HEK293 (cell line): ENCODE measurements around the gene CACNA1G.

Source experiments
- CTCF ChIP-seq: fragments of 450-650 bp; formaldehyde crosslinking; IDR thresholded peaks from 2 replicates; pipeline ENCODE4 v1.5.1; 2016; ENCODE audit warnings: missing biosample characterization, missing genetic modification characterization
- HOXD13 ChIP-seq: sonication (generic); formaldehyde crosslinking; IDR thresholded peaks from 2 replicates; pipeline ENCODE4 v1.8.0; 2022; ENCODE audit warnings: missing genetic modification reagents, borderline replicate concordance
- ZNF133 ChIP-seq: fragments of 450-650 bp; formaldehyde crosslinking; IDR thresholded peaks from 2 replicates; pipeline ENCODE4 v1.5.1; 2016; ENCODE audit warnings: missing biosample characterization, missing genetic modification characterization
- ZNF18 ChIP-seq: fragments of 450-650 bp; formaldehyde crosslinking; IDR thresholded peaks from 2 replicates; pipeline ENCODE4 v1.5.1; 2016; ENCODE audit warnings: missing biosample characterization, missing genetic modification characterization
- ZNF184 ChIP-seq: fragments of 450-650 bp; IDR thresholded peaks from 2 replicates; pipeline ENCODE4 v1.5.1; 2018; ENCODE audit warnings: missing biosample characterization, mild to moderate bottlenecking, missing genetic modification characterization
- ZNF354C ChIP-seq: fragments of 450-650 bp; formaldehyde crosslinking; IDR thresholded peaks from 2 replicates; pipeline ENCODE4 v1.5.1; 2016; ENCODE audit warnings: missing biosample characterization, missing genetic modification characterization, low read depth, borderline replicate concordance
- ZNF473 ChIP-seq: fragments of 450-650 bp; formaldehyde crosslinking; IDR thresholded peaks from 2 replicates; pipeline ENCODE4 v1.5.1; 2017; ENCODE audit warnings: missing biosample characterization, missing genetic modification characterization
- ZNF548 ChIP-seq: fragments of 450-650 bp; formaldehyde crosslinking; IDR thresholded peaks from 2 replicates; pipeline ENCODE4 v1.5.1; 2016; ENCODE audit warnings: missing biosample characterization, missing genetic modification characterization
- ZNF596 ChIP-seq: fragments of 450-650 bp; IDR thresholded peaks from 2 replicates; pipeline ENCODE4 v1.5.0; 2018; ENCODE audit warnings: missing biosample characterization, mild to moderate bottlenecking, missing genetic modification characterization, moderate library complexity
- ZNF677 ChIP-seq: fragments of 450-650 bp; IDR thresholded peaks from 2 replicates; pipeline ENCODE4 v1.5.0; 2018; ENCODE audit warnings: missing biosample characterization, mild to moderate bottlenecking, missing genetic modification characterization, moderate library complexity
- TF ChIP-seq, protein P1 (sequence below): fragments of 450-650 bp; formaldehyde crosslinking; IDR thresholded peaks from 2 replicates; pipeline ENCODE4 v1.5.1; 2016; ENCODE audit warnings: missing biosample characterization, missing genetic modification characterization
- TF ChIP-seq, protein P2 (sequence below): fragments of 450-650 bp; formaldehyde crosslinking; IDR thresholded peaks from 2 replicates; pipeline ENCODE4 v1.5.1; 2016; ENCODE audit warnings: missing biosample characterization, missing genetic modification characterization

DNA sequence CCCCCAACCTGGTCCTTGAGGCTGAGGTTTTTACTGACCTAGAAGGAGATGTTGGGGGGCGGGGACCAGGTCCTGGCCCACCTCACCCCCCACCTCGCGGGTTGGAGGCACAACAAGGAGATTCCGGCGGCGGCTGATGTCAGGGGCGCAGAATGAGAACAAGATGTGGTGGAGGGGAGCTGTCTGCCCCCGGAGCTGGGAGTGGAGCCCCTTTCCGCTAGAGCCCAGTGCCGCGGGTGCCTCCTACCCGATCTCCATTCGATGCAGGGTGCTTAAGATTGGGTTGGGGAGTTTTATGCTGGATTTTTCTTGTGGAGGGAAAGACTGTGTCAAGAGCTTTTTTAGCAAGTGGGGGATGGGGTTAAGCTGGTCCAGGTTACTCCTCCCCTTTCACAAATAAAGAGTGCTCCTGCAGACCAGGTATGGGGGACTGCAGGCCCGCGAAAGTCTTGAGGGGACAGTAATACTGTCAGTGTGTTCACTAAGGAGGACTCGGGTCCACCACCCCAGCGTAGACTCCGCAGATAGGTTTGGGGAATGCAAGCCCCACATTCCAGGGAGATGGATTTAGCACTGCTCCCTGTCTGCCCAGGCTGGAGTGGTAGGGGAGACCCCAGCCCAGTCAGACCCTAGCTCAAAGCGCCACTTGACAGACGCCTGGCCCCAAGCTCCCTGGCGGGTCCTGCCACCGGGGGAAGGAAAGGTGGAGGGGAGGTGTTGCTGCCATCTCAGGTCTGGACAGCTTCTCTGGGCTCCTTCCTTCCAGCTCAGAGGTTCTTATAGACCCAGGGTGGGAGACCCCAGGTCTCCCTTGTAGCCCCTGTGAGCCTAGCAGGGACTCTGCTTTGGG, 2.0 kb downstream of the CACNA1G start:
- TF ChIP-seq ZNF354C (tag by site-specific recombination) (no peak), ZNF548 (tag by site-specific recombination) (no peak), CTCF (tag by site-specific recombination) (no peak), ZNF133 (no peak), ZNF677 (tag by site-specific recombination) (no peak), ZNF473 (tag by site-specific recombination) (no peak), ZNF184 (tag by site-specific recombination) (no peak), ZNF596 (no peak), ZNF18 (no peak), HOXD13 (CRISPR knock-in tag) (no peak)
- TF ChIP-seq, protein P1, sequence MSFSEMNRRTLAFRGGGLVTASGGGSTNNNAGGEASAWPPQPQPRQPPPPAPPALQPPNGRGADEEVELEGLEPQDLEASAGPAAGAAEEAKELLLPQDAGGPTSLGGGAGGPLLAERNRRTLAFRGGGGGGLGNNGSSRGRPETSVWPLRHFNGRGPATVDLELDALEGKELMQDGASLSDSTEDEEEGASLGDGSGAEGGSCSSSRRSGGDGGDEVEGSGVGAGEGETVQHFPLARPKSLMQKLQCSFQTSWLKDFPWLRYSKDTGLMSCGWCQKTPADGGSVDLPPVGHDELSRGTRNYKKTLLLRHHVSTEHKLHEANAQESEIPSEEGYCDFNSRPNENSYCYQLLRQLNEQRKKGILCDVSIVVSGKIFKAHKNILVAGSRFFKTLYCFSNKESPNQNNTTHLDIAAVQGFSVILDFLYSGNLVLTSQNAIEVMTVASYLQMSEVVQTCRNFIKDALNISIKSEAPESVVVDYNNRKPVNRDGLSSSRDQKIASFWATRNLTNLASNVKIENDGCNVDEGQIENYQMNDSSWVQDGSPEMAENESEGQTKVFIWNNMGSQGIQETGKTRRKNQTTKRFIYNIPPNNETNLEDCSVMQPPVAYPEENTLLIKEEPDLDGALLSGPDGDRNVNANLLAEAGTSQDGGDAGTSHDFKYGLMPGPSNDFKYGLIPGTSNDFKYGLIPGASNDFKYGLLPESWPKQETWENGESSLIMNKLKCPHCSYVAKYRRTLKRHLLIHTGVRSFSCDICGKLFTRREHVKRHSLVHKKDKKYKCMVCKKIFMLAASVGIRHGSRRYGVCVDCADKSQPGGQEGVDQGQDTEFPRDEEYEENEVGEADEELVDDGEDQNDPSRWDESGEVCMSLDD (tag by site-specific recombination), result no peak
- TF ChIP-seq, protein P2, sequence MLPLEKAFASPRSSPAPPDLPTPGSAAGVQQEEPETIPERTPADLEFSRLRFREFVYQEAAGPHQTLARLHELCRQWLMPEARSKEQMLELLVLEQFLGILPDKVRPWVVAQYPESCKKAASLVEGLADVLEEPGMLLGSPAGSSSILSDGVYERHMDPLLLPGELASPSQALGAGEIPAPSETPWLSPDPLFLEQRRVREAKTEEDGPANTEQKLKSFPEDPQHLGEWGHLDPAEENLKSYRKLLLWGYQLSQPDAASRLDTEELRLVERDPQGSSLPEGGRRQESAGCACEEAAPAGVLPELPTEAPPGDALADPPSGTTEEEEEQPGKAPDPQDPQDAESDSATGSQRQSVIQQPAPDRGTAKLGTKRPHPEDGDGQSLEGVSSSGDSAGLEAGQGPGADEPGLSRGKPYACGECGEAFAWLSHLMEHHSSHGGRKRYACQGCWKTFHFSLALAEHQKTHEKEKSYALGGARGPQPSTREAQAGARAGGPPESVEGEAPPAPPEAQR, result no peak
